RWPE1 (cell line): ENCODE data around the gene ITPKB.

ENCODE experiments used
- CTCF ChIA-PET: fragments of 350-600 bp; sonication (Branson Sonifier 250); formaldehyde crosslinking; extraction: SDS; loops from one replicate; lab custom pipeline; 2021; lab: Yijun Ruan, JAX
- POLR2A ChIA-PET: fragments of 400-600 bp; formaldehyde crosslinking; extraction: SDS; loops from one replicate; lab custom pipeline; 2020; ENCODE audit warnings: antibody characterized with exemption; ENCODE audit not compliant: low non-redundant PET; lab: Yijun Ruan, JAX
- DNase-seq: peaks from one replicate; pipeline ENCODE4 v3.0.0; 2012; ENCODE audit warnings: low spot score
- H3K27ac ChIP-seq: fragments of 450-650 bp; 2 replicates; pipeline ENCODE4 v1.5.1; 2017
- CTCF ChIP-seq: fragments of 450-650 bp; conservative IDR thresholded peaks from 2 replicates; pipeline ENCODE4 v1.5.1; 2017; ENCODE audit warnings: low read depth, mild to moderate bottlenecking

Gene ITPKB

DNA sequence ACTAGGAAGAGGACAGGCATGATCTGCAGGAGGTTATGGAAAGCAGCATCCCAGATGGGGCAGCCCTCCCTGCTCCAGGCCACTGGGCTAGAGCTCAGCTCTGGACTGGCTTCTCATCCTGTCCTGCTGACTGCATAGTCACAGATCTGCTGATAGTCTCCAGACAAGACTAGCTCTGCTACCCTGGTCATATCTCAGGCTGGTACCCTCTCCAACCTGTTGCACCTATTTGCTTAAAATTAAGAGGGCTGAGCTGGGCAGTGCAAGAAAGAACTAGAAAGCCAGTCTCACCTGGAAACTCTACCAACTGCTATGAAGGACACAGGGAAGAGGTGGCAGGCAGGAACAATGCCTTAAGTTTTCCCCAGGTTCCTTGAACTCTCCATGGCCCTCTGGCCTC lies 40.4 kb downstream of the ITPKB start:
- POLR2A ChIA-PET = no interaction called here
- no peak for TF ChIP-seq CTCF
- no peak for DNase-seq
- CTCF ChIA-PET = interaction anchor here (1.2 to 1.3 kb wide), 2 partner anchors 73 to 129 kb away, joined by 3 to 5 read pairs; no protein-coding TSS in a partner anchor
- no peak overlapping the region for H3K27ac ChIP-seq

DNA sequence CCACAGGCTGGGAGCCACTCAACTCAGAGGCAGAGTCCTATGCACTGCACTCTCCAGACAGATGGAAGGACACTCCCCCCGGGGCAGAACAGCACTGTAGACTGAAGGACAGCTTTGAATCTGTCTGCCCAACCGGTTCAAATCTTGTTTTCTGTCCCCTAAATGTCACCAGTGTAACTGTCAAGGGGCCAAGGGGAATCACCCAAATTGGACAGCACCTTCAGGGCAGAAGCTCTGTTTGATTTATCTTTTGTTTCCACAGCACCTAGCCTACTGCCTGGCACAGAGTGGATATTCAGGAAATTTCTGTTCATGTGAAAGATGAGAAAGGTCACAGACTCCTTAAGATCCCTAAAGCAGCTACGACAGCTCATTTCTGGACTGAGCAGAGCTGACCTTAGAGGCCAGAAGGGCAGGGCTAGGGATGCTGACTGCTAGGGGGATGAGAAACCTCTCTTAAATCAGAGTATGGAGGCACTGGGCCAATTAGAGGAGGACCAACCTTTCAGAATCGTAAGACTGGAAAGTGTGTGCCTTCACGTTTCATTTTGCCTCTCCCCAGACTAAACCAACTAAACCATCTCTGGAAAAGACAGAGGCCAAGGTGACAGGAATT lies 41.0 kb downstream of the ITPKB start:
- peak overlapping the region; percentile 72 for H3K27ac ChIP-seq
- no peak for DNase-seq
- TF ChIP-seq CTCF = no peak
- ChIA-PET CTCF (interaction anchor here (0.5 to 1.3 kb wide), 4 partner anchors 64 to 195 kb away, joined by 3 to 5 read pairs (median 3); no protein-coding TSS in a partner anchor), POLR2A (no interaction called here)

- no peak for TF ChIP-seq CTCF
- H3K27ac ChIP-seq = peak overlapping the region; percentile 78
- CTCF ChIA-PET = interaction anchor here (0.5 to 1.3 kb wide), 5 partner anchors 63 to 1167 kb away, joined by 3 to 5 read pairs (median 3); no protein-coding TSS in a partner anchor
- peak; percentile 95 for DNase-seq
- POLR2A ChIA-PET = no interaction called here
Measured at GRCh38 chr1:226697151-226697928, 41.7 kb downstream of the ITPKB start.

GRCh38 chr1:226696547-226696946 lies 42.5 kb downstream of the ITPKB start:
- DNase-seq = no peak
- CTCF ChIA-PET = interaction anchor here (0.6 to 0.7 kb wide), 3 partner anchors 33 to 1251 kb away, joined by 3 to 5 read pairs (median 4); no protein-coding TSS in a partner anchor
- H3K27ac ChIP-seq = peak overlapping the region; percentile 78
- POLR2A ChIA-PET = interaction anchor here (0.6 kb wide), 1 partner anchor 22 kb away, joined by 5 read pairs; no protein-coding TSS in a partner anchor
- no peak for TF ChIP-seq CTCF

DNA sequence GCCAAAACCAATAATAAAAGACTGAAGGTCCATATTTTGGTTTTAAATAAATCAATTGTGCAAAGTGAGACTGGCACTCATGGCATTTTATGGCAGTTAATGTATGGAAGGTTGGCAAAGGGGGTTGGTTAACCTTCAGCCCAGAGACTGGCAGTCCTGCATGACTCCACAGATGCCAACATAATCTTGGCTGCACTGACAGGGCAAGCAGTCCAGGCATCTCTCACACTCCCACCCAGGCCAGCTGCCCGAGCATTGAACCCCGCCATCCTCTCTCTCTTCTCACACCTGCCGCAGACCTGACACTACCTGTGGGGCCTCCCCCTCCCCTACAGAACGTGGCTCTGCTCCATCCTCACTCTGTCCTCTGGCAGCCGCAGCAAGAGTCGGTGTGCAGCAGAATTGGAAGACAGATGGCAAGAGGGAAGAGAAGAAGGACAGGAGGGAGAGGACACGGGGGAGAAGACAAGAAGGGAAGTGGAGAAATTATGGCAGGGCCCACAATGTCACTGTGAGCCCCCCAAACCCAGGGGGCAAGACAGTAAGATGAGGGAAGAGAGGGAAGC lies 43.7 kb downstream of the ITPKB start:
- TF ChIP-seq CTCF = no peak
- CTCF ChIA-PET = interaction anchor here (0.6 to 1.3 kb wide), 3 partner anchors 13 to 218 kb away, joined by 3 read pairs; no protein-coding TSS in a partner anchor
- POLR2A ChIA-PET = no interaction called here
- no peak for DNase-seq
- no peak overlapping the region for H3K27ac ChIP-seq

DNA sequence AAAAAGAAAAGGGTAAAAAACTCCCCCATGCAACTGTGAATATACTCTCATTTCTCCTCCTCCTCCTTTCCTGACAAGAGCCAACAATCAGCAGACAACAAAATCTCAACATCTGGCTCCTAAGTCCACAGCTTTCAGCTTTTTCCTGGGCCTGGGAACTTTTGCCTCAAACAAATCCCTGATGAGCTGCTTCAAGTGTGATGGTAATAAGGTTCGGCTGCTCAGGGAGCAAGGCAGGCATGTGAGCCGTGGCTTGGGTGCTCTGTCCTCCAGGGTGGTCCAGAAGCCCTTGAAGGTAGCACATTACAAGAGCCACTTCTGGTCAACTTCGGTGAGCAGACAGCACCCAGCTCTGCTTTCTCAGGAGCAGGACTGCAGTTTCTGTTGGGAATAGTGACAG lies 46.3 kb downstream of the ITPKB start:
- POLR2A ChIA-PET = no interaction called here
- no peak for TF ChIP-seq CTCF
- CTCF ChIA-PET = interaction anchor here (1.0 to 1.2 kb wide), 2 partner anchors 19 to 146 kb away, joined by 4 to 5 read pairs; no protein-coding TSS in a partner anchor
- no peak overlapping the region for H3K27ac ChIP-seq
- DNase-seq = no peak
